SKM-1 (cell line): Measurements from ENCODE around the gene RAPGEF5.

Experiments used
- DNase-seq: peaks from one replicate; lab custom pipeline; 2025; ENCODE audit not compliant: unreplicated experiment; lab: John Stamatoyannopoulos, UW

RAPGEF5 gene

DNA sequence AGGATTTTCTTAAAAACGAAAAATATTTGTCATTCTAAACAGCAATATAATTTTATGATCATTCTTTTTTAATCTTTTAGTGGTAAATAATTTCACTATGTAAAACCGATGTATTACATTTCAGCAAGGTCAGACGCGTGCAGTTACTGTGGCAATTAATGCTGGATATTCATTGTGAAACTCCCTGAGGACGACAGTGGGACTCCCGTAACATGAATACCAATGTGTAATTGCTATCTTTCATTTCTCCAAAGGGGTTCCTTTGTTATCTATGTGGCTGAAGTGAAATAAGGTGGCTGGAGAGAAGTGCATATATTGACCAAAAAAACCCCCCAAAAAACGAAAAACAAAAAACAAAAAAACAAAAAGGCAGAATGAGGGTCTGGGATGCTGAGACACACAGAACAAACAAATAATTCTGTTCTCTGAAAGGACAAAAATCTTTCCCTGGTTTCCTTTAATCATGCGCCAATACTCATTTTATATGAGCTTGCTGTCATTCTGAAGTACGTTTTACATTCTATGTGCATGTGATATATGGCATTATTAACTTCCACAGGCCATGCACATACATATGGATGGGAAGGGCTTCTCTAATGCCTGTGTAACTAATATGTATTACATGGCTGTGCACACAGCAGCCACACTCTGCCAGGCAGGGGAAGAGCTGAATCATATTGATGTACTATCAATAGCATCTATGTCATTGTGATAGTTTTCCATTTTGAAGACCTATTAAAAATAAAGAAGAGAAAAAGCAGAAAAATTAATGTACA, 161.4 kb downstream of the RAPGEF5 start:
- no peak for DNase-seq

- no peak for DNase-seq
Observed at GRCh38 chr7:22194658-22195273, 162.2 kb downstream of the RAPGEF5 start.

GRCh38 chr7:22193450-22193983, 163.4 kb downstream of the RAPGEF5 start:
- no peak for DNase-seq

GRCh38 chr7:22192801-22193200, 164.2 kb downstream of the RAPGEF5 start:
- DNase-seq: no peak

- no peak for DNase-seq
Observed at GRCh38 chr7:22190736-22191135, 166.2 kb downstream of the RAPGEF5 start.

- DNase-seq: no peak
Observed at GRCh38 chr7:22189741-22190140, 167.2 kb downstream of the RAPGEF5 start.

DNA sequence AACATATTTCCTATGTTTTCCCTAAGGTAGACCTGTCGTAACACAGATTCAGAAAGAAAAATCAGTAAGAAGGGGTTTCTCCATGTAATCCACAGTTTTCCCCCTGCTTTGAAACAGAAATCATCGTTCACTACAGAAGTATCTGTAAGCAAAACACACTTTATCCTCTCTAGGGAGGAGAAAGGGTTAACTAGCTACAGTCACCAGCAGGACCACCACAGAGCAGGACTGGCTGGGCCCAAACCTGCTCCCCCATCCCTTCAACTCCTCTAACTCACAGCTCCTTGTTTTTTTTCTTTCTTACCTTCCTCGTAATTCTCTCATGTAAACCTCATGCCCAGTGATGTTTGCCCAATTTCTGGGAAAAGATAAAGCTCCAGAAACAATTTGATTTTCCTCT, 167.7 kb downstream of the RAPGEF5 start:
- DNase-seq: no peak

DNA sequence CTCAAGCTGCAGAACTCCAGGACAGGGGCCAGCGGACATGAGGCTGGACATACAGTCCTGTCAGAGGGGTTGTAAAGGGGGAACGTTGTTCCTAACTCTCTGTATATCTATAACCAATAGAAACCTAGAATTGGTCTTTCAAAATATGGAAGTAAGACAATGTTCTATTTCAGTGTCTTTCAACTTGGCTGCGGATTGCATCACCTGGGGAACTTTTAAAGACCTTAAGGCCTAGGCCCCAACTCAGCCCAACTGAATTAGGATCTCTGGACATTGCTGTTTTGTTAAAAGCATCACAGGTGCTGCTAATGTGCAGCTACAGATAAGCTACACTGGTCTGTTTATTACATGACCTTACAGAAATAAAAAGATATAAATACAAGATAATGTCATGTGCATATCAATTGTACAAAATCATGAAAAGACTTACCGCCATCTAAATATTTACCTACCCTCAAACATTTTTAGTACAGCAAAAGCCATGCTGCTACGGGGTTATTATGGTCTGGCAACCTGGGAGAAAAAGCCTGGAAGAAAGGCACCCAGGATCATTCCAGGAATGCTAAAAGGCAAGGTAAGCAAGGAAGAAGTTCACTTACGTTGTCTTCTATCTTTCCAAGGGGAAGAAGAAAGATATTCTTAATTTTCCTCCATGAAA, 169.1 kb downstream of the RAPGEF5 start:
- DNase-seq: no peak

GRCh38 chr7:22185559-22185958, 171.4 kb downstream of the RAPGEF5 start:
- DNase-seq: no peak

DNA sequence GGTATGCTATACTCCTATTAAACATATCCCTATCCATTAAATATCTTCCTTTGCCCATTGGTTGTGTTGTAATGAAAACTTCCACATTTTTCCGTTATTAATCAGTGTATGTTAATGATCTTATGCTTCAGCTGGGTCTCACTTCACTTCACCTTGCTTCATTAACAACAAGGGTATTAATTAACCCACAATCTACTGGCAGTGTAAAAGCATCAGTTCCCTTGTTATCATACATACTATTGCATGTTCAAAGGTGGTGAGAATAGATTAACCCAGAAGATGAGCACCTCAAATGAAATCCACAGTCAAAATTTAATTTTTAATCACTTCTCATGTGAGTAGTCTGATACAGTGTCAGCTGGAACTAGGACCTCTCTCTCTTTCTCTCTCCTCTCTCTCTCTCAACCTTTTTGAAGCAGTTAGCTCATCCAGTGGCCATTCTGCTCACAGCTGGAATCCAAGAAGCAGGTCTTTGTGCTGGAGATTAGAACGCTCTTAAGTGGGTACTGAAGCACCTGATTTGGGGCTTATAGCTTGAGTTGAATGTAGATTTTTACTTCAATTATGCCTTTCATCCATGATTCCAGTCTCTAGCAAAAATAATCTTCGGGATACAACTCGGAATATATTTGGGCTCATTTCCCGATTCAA, 172.3 kb downstream of the RAPGEF5 start:
- no peak for DNase-seq

- no peak for DNase-seq
Observed at GRCh38 chr7:22183522-22184280, 173.3 kb downstream of the RAPGEF5 start.

DNA sequence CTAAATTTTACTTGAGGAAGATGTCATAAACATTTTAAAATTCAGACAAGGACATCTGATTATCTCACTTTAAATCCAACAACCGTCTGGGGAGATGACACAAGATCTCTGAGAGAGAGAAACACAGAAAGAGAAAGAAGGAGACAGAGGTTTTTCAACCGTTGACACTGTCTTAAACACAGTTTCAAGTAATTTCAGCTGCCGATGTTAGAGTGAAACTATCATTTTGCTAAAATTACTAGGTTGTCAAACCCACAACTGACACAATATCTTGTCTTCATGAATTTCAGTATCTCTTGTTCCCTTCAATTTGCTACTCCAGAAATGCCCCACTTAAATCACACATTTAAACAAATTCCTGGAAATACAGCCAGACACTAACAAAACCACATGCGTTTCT, 174.8 kb downstream of the RAPGEF5 start:
- DNase-seq: no peak

DNA sequence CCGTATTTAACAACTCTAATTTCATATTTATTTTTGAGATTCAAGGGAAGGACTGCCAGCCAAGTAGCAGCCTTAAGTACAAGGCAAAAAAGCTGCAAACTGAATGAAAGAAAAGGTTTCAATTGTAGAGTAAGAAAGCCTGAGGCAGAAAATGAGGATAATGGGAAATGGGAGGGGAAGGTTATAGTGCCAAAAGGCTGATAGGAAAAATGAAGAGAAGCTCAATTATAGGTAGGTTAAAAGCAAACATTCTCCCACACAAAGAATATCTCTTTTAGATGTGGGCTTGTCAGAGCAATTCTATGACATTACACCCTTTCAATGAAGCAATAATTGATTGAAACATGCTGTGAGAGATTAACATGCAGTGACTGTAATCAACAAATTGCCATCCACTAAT, 175.3 kb downstream of the RAPGEF5 start:
- DNase-seq: no peak

- DNase-seq: no peak
Observed at GRCh38 chr7:22179442-22179879, 177.5 kb downstream of the RAPGEF5 start.

DNA sequence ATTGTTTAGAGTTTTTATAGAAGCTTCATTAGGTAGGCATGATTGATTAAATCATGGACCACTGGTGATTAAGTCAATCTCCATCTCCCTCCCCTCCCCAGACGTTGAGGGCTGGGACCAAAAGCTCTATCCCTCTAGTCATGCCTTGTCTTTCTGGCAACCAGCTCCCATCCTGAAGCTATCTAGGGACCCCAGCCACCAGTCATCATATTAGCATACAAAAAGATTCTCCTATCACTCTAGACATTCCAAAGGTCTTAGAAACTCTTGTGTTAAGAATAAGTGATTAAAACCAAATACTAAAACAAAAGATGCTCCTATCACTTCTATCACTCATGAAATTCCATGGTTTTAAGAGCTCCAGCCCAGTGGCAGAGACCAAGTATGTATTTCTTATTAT, 178.2 kb downstream of the RAPGEF5 start:
- DNase-seq: no peak

- DNase-seq: no peak
Observed at GRCh38 chr7:22176791-22177412, 180.1 kb downstream of the RAPGEF5 start.

GRCh38 chr7:22174574-22174953, 182.4 kb downstream of the RAPGEF5 start:
- peak; percentile 2 for DNase-seq

GRCh38 chr7:22173685-22174573, 183.0 kb downstream of the RAPGEF5 start:
- DNase-seq: peak; percentile 16

GRCh38 chr7:22168129-22168634, 188.8 kb downstream of the RAPGEF5 start:
- no peak for DNase-seq
